Muscle layer of colon (tissue), 2 donors: ENCODE results near the gene PIGQ.

Source experiments
- H3K27ac ChIP-seq: one replicate; pipeline ENCODE4 v1.7.0; 2013; ENCODE audit warnings: low read depth, mild to moderate bottlenecking, low read length, moderate library complexity
- H3K27me3 ChIP-seq, 2 donors: one replicate each; pipeline ENCODE4 v1.7.0; 2013; ENCODE audit warnings: low read length in 2 of 2, mild to moderate bottlenecking in 2 of 2; ENCODE audit not compliant: insufficient read depth in 2 of 2, control insufficient read depth in 1 of 2
- H3K36me3 ChIP-seq: one replicate; pipeline ENCODE4 v1.7.0; 2013; ENCODE audit warnings: mild to moderate bottlenecking, low read length; ENCODE audit not compliant: insufficient read depth
- H3K4me1 ChIP-seq: one replicate; pipeline ENCODE4 v1.7.0; 2013; ENCODE audit warnings: mild to moderate bottlenecking, low read length; ENCODE audit not compliant: insufficient read depth
- H3K4me3 ChIP-seq, 2 donors: one replicate each; pipeline ENCODE4 v1.7.0; 2013; ENCODE audit warnings: low read length in 2 of 2, low read depth in 1 of 2, mild to moderate bottlenecking in 1 of 2, moderate library complexity in 1 of 2
- H3K9ac ChIP-seq: one replicate; pipeline ENCODE4 v1.7.0; 2013; ENCODE audit warnings: low read length
- H3K9me3 ChIP-seq: one replicate; pipeline ENCODE4 v1.7.0; 2013; ENCODE audit warnings: mild to moderate bottlenecking, low read length
- donor health status: abdominal sarcoma.
- donor health status: Adenocarcinoma of cecum.

Gene PIGQ

GRCh38 chr16:578870-579405, 9.2 kb downstream of the PIGQ start:
- Histone ChIP-seq H3K4me3 (no peak overlapping the region), H3K9me3 (no peaks in the 10 kb centered on the region), H3K27ac (no peak overlapping the region), H3K36me3 (no peaks in the 10 kb centered on the region), H3K4me1 (no peaks in the 10 kb centered on the region), H3K27me3 (no peaks in the 10 kb centered on the region), H3K9ac (no peak overlapping the region)

DNA sequence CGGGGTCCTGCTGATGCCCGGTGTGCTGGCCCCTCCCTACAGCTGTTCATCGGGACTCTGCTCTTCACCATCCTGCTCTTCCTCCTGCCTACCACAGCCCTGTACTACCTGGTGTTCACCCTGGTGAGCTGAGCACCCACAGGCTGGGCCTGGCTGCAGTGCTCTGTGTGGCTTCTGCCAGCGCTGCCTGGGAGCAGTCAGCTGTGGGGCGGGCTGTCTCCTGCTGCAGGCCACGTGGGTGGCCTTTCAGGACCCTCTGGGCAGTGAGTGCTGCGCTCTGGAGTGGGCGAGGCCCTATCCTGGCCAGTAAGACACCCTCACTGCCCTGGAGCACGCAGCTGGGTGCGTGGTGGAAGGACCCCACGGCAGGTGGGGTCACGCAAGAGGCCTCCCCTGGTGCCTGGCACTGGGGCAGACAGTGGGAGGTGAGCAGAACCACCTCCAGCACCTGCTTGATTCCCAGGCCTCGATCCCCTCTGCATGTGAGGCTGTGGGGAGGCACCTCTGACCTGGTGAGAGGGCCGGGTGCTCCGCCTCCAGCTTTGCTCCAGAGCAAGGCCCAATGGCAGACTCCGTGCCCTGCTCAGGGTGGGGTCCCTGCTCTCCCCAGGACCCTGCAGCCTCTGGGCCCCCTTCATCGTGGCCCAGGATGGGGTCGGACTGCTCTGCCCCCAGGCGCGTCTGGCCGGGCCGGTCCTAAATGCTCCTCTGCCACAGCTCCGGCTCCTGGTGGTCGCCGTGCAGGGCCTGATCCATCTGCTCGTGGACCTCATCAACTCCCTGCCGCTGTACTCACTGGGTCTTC, 10.6 kb downstream of the PIGQ start:
- Histone ChIP-seq H3K4me3 (no peak overlapping the region), H3K36me3 (no peaks in the 10 kb centered on the region), H3K9ac (no peak overlapping the region), H3K27ac (no peak overlapping the region), H3K9me3 (no peaks in the 10 kb centered on the region), H3K27me3 (peaks cover 0 to under 1% of the 10 kb centered on the region in 2 donors), H3K4me1 (no peaks in the 10 kb centered on the region)

DNA sequence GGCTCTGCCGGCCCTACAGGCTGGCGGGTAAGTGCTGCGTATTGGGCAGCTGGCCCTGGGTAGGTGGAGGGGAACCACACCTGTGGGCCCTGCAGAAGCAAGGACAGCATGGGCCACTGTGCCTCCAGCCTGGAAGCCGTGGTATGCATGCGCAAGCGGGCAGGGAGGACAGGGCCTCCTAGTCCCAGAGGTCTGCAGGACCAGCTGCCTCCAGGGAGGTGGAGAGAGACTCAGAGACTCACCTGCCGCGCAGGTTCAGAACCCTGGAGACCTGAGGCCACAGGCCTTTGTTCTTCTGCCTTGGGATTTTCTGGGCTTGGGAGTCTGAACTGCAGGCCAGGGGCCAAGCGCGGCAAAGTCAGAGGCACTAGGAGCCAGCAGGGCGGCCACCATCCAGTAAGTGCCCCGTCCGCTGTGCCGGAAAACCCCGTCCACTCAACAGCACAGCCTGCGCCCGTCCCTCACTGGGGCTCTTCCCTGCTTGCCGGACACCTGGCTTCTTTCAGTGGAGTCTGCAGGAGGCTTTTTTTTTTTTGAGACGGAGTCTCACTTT, 11.3 kb downstream of the PIGQ start:
- H3K4me1 ChIP-seq: no peaks in the 10 kb centered on the region
- H3K27me3 ChIP-seq: peaks cover 0 to 4% of the 10 kb centered on the region in 2 donors
- no peak overlapping the region for H3K27ac ChIP-seq
- no peak overlapping the region for H3K9ac ChIP-seq
- no peak overlapping the region for H3K4me3 ChIP-seq
- H3K9me3 ChIP-seq: no peaks in the 10 kb centered on the region
- no peaks in the 10 kb centered on the region for H3K36me3 ChIP-seq

GRCh38 chr16:582218-582613, 12.4 kb downstream of the PIGQ start:
- Histone ChIP-seq H3K27ac (no peak overlapping the region), H3K27me3 (peaks cover 0 to 4% of the 10 kb centered on the region in 2 donors), H3K4me1 (peaks cover 4% of the 10 kb centered on the region), H3K9me3 (no peaks in the 10 kb centered on the region), H3K9ac (no peak overlapping the region), H3K4me3 (no peak overlapping the region), H3K36me3 (no peaks in the 10 kb centered on the region)

GRCh38 chr16:582614-583331, 13.0 kb downstream of the PIGQ start:
- Histone ChIP-seq H3K9me3 (no peaks in the 10 kb centered on the region), H3K9ac (no peak overlapping the region), H3K27ac (no peak overlapping the region), H3K36me3 (no peaks in the 10 kb centered on the region), H3K4me1 (peaks cover 9% of the 10 kb centered on the region), H3K27me3 (peaks cover 0 to 4% of the 10 kb centered on the region in 2 donors), H3K4me3 (no peak overlapping the region)

DNA sequence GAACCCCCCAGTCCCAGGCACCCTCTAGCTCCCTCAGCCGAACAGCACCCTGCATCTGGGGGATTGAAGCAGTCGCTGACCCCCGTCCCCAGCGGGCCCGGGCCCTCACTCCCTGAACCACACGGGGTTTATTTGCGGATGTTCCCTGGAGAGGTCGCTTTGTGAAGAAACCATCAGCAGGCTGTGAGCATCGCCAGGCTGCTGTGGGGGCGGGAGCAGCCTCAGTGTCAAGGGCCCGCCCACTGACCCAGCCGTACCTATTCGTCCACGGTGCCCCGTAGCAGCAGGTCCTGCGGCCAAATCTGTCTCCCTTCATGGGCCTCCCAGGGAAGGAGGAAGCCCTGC, 13.7 kb downstream of the PIGQ start:
- no peak overlapping the region for H3K27ac ChIP-seq
- no peaks in the 10 kb centered on the region for H3K9me3 ChIP-seq
- no peak overlapping the region for H3K9ac ChIP-seq
- peaks cover 0 to 4% of the 10 kb centered on the region in 2 donors for H3K27me3 ChIP-seq
- no peaks in the 10 kb centered on the region for H3K36me3 ChIP-seq
- peaks cover 16% of the 10 kb centered on the region for H3K4me1 ChIP-seq
- no peak overlapping the region for H3K4me3 ChIP-seq

DNA sequence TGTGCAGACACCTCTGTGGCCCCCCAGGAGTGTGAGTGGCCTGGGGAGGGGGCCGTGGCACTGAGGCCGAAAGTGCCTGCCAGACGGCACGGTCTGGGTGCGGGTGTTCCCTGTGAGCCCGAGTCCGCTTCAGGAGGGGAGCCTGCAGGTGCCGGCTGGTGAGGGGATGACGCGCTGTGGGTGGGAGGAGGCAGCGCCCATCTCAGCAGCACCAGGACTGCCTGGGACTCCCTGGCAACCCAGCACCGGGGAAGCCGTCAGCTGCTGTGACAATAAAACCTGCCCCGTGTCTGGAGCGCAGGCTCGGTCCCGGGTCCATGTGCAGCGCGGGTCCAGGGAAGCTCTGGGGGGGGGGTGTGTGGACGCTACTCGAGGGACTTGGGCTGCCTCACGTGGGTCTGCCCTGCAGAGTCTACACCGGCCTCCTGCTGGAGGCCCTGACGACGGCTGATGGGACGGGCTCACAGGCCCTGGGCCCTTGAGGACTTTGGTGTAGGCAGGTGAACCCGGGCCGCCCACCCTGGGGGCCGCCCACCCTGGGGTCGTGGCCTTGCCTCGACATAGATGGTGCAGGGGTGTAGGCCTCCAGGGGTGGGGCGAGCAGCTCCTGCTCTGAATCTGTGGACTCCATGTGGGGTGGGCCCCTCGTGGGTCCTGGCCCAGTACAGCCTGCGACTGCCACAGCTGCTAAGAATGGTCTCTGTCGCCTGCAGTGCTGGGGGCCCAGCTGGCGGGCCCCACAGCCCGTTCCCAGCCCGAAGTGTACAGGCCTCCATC, 14.2 kb downstream of the PIGQ start:
- Histone ChIP-seq H3K27me3 (peaks cover 0 to 4% of the 10 kb centered on the region in 2 donors), H3K36me3 (no peaks in the 10 kb centered on the region), H3K9ac (no peak overlapping the region), H3K4me1 (peaks cover 17% of the 10 kb centered on the region), H3K9me3 (no peaks in the 10 kb centered on the region), H3K27ac (no peak overlapping the region), H3K4me3 (no peak overlapping the region)

DNA sequence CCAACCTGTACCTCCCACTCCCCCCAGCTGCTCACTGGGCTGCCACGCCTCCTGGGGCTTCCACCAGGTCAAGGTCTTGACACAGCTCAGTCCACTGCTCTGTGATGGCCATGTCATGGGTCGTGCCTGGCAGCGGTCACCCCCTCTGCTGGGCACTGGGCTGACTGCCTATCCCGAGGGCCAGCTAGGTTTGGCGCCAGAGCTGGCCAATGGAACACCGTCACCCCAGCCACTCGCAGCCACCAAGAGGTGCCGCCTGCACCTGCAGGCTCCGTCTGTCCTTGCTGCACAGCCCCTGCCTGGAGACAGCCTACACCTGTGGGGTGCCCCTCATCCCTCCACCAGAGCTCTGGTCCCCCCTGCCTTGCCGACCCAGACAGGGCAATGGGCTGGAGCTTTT, 15.6 kb downstream of the PIGQ start:
- Histone ChIP-seq H3K4me3 (no peak overlapping the region), H3K4me1 (peaks cover 17% of the 10 kb centered on the region), H3K9ac (no peak overlapping the region), H3K27me3 (peaks cover 0 to 4% of the 10 kb centered on the region in 2 donors), H3K27ac (no peak overlapping the region), H3K36me3 (no peaks in the 10 kb centered on the region), H3K9me3 (no peaks in the 10 kb centered on the region)

GRCh38 chr16:586047-586644, 16.4 kb downstream of the PIGQ start:
- H3K9ac ChIP-seq: no peak overlapping the region
- H3K4me3 ChIP-seq: no peak overlapping the region
- peaks cover 24% of the 10 kb centered on the region for H3K4me1 ChIP-seq
- H3K27ac ChIP-seq: no peak overlapping the region
- H3K27me3 ChIP-seq: peaks cover 0 to 4% of the 10 kb centered on the region in 2 donors
- no peaks in the 10 kb centered on the region for H3K9me3 ChIP-seq
- no peaks in the 10 kb centered on the region for H3K36me3 ChIP-seq

- Histone ChIP-seq H3K9me3 (no peaks in the 10 kb centered on the region), H3K4me3 (no peak overlapping the region), H3K27me3 (peaks cover 0 to 4% of the 10 kb centered on the region in 2 donors), H3K27ac (no peak overlapping the region), H3K9ac (no peak overlapping the region), H3K4me1 (peaks cover 27% of the 10 kb centered on the region), H3K36me3 (no peaks in the 10 kb centered on the region)
Observed at GRCh38 chr16:586645-587590, 17.1 kb downstream of the PIGQ start.
